MM.1S (cell line): ENCODE data around the gene TAF5L.

Experiments used
- EZH2 ChIP-seq: fragments of 300-600 bp; sonication (generic); optimal IDR thresholded peaks from 2 replicates; pipeline ENCODE3; 2017; ENCODE audit warnings: low read depth, mild to moderate bottlenecking, antibody characterized with exemption, low read length, mixed read lengths
- TF ChIP-seq, protein P1 (sequence below): fragments of 300-600 bp; sonication (generic); IDR thresholded peaks from 2 replicates; pipeline ENCODE4 v1.5.1; 2016; ENCODE audit warnings: antibody characterized with exemption, low read length, mixed read lengths

DNA sequence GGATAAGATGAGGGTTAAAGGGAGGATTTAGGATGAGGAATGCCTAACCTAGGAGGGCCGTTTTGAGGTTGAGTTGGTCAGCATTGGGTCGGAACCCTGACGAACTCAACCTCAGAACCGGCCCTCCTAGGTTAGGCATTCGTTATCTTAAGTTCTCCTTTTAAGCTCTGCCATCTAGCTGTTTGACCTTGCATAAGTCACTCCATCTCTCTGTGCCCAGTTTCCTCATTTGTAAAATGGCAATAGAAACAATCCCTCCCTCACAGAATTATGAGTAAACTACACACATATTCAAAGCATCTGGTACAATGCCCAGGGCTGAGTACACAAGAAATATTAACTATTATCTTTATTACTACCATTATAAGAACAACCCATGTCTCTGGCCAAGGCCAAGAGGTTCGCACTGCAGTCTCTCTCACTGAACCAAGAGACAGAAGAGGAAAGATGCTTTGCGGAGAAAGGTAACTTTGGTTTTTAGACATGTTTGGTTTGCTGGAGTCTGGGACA lies 72.2 kb downstream of the TAF5L start:
- TF ChIP-seq, protein P1, sequence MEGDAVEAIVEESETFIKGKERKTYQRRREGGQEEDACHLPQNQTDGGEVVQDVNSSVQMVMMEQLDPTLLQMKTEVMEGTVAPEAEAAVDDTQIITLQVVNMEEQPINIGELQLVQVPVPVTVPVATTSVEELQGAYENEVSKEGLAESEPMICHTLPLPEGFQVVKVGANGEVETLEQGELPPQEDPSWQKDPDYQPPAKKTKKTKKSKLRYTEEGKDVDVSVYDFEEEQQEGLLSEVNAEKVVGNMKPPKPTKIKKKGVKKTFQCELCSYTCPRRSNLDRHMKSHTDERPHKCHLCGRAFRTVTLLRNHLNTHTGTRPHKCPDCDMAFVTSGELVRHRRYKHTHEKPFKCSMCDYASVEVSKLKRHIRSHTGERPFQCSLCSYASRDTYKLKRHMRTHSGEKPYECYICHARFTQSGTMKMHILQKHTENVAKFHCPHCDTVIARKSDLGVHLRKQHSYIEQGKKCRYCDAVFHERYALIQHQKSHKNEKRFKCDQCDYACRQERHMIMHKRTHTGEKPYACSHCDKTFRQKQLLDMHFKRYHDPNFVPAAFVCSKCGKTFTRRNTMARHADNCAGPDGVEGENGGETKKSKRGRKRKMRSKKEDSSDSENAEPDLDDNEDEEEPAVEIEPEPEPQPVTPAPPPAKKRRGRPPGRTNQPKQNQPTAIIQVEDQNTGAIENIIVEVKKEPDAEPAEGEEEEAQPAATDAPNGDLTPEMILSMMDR = no peak
- TF ChIP-seq EZH2 = no peak
